ENCODE measurements around the gene NR2F1-AS1. TPM values are rescaled to one million over a fixed set of nuclear protein-coding genes. Genes with fewer than 3 reads are reported as not detected.
"Not testable (repeated sequence)": the region's sequence is repeated elsewhere in the genome, so short reads cannot be mapped to it uniquely, and the experiment has no call there.

NR2F1-AS1 gene
- total RNA-seq, 1 donor from 2014 or later, result not detected

GRCh38 chr5:93399675-93400074 lies 181.3 kb downstream of the NR2F1-AS1 start:
- ATAC-seq (ENCODE audit: low read depth) (no peak), DNase-seq (no peak)
- POLR2A ChIA-PET, result no interaction called here
- intact Hi-C loops (cut with micrococcal nuclease), result no loop called here
- no peak for TF ChIP-seq CTCF (IDR thresholded peaks at IDR 0.05)
- CTCF ChIA-PET, result no interaction called here
- H3K27me3 Mint-ChIP-seq, result no peaks in the 10 kb centered on the region
- H3K4me3 Mint-ChIP-seq, result no peak overlapping the region
- H3K9me3 Mint-ChIP-seq, result no peaks in the 10 kb centered on the region
- H3K27ac Mint-ChIP-seq, result no peak overlapping the region
- no peaks in the 10 kb centered on the region for H3K36me3 Mint-ChIP-seq (ENCODE audit: low read depth)
- H3K4me1 Mint-ChIP-seq, result no peaks in the 10 kb centered on the region

GRCh38 chr5:93395971-93396379 lies 185.0 kb downstream of the NR2F1-AS1 start:
- DNase-seq (no peak), ATAC-seq (ENCODE audit: low read depth) (no peak)
- Mint-ChIP-seq H3K27me3 (no peaks in the 10 kb centered on the region), H3K9me3 (no peaks in the 10 kb centered on the region), H3K4me3 (no peak overlapping the region), H3K36me3 (ENCODE audit: low read depth) (no peaks in the 10 kb centered on the region), H3K4me1 (no peaks in the 10 kb centered on the region), H3K27ac (no peak overlapping the region)
- TF ChIP-seq CTCF (IDR thresholded peaks at IDR 0.05), result no peak
- ChIA-PET POLR2A (no interaction called here), CTCF (no interaction called here)
- intact Hi-C loops (cut with micrococcal nuclease), result no loop called here

GRCh38 chr5:93395010-93395409 lies 186.0 kb downstream of the NR2F1-AS1 start:
- CTCF ChIA-PET, result no interaction called here
- H3K36me3 Mint-ChIP-seq (ENCODE audit: low read depth), result no peaks in the 10 kb centered on the region
- DNase-seq (no peak), ATAC-seq (ENCODE audit: low read depth) (no peak)
- no peaks in the 10 kb centered on the region for H3K27me3 Mint-ChIP-seq
- intact Hi-C loops (cut with micrococcal nuclease), result no loop called here
- no peak overlapping the region for H3K27ac Mint-ChIP-seq
- POLR2A ChIA-PET, result no interaction called here
- no peaks in the 10 kb centered on the region for H3K4me1 Mint-ChIP-seq
- H3K9me3 Mint-ChIP-seq, result no peaks in the 10 kb centered on the region
- TF ChIP-seq CTCF (IDR thresholded peaks at IDR 0.05), result no peak
- no peak overlapping the region for H3K4me3 Mint-ChIP-seq

- TF ChIP-seq CTCF (IDR thresholded peaks at IDR 0.05), result no peak
Observed at GRCh38 chr5:93394301-93394700, 186.7 kb downstream of the NR2F1-AS1 start.

GRCh38 chr5:93391169-93391568 lies 189.8 kb downstream of the NR2F1-AS1 start:
- H3K27me3 Mint-ChIP-seq; H3K4me3 Mint-ChIP-seq; CTCF ChIA-PET; H3K4me1 Mint-ChIP-seq; H3K9me3 Mint-ChIP-seq; ATAC-seq (ENCODE audit: low read depth); intact Hi-C loops (cut with micrococcal nuclease); DNase-seq; H3K36me3 Mint-ChIP-seq (ENCODE audit: low read depth); H3K27ac Mint-ChIP-seq; POLR2A ChIA-PET: not testable (repeated sequence)

More at GRCh38 chr5:93394301-93394700, 186.7 kb downstream of the NR2F1-AS1 start:
- intact Hi-C loops (cut with micrococcal nuclease), result no loop called here
- ChIA-PET POLR2A (no interaction called here), CTCF (no interaction called here)
- no peaks in the 10 kb centered on the region for H3K36me3 Mint-ChIP-seq (ENCODE audit: low read depth)
- no peak overlapping the region for H3K27ac Mint-ChIP-seq
- no peak for DNase-seq
- no peak for ATAC-seq (ENCODE audit: low read depth)
- no peak overlapping the region for H3K4me3 Mint-ChIP-seq
- H3K4me1 Mint-ChIP-seq, result no peaks in the 10 kb centered on the region
- no peaks in the 10 kb centered on the region for H3K27me3 Mint-ChIP-seq
- H3K9me3 Mint-ChIP-seq, result no peaks in the 10 kb centered on the region

GRCh38 chr5:93385655-93386054 lies 195.4 kb downstream of the NR2F1-AS1 start:
- intact Hi-C loops (cut with micrococcal nuclease), result no loop called here
- Mint-ChIP-seq H3K4me3 (no peak overlapping the region), H3K27me3 (no peaks in the 10 kb centered on the region), H3K9me3 (peaks cover 3% of the 10 kb centered on the region), H3K4me1 (no peaks in the 10 kb centered on the region), H3K27ac (no peak overlapping the region), H3K36me3 (ENCODE audit: low read depth) (no peaks in the 10 kb centered on the region)
- ChIA-PET POLR2A (no interaction called here), CTCF (no interaction called here)
- ATAC-seq (ENCODE audit: low read depth) (no peak), DNase-seq (no peak)
- TF ChIP-seq CTCF (IDR thresholded peaks at IDR 0.05), result no peak

Data from activated B cell treated with CpG ODN at 0.5 μM for 24 hours (primary cell).